ENCODE results near the gene PDE2A. TPM values are rescaled to one million over a fixed set of nuclear protein-coding genes. Genes with fewer than 3 reads are reported as not detected.

Gene PDE2A
- total RNA-seq, 1 donor, result 0.36 TPM

- Histone ChIP-seq H2AFZ (ENCODE audit: low read length) (no peak overlapping the region), H3K9me3 (ENCODE audit: low read depth, low read length) (no peaks in the 10 kb centered on the region), H3K4me3 (ENCODE audit: insufficient read depth, low read length) (no peak overlapping the region), H3K4me2 (ENCODE audit: insufficient read depth, low read length) (no peak overlapping the region), H3K79me2 (ENCODE audit: insufficient read depth, low read length) (no peaks in the 10 kb centered on the region), H3K36me3 (ENCODE audit: insufficient read depth, low read length) (no peaks in the 10 kb centered on the region), H3K27ac (ENCODE audit: low read depth, low read length) (no peak overlapping the region), H3K27me3 (ENCODE audit: insufficient read depth, low read length) (peaks cover 83% of the 10 kb centered on the region), H3K4me1 (ENCODE audit: insufficient read depth, low read length) (no peaks in the 10 kb centered on the region), H4K20me1 (ENCODE audit: insufficient read depth, low read length) (peaks cover 5% of the 10 kb centered on the region)
- no peak for DNase-seq (ENCODE audit: insufficient read length, low spot score, missing footprints)
- TF ChIP-seq CTCF (IDR thresholded peaks at IDR 0.05; ENCODE audit: extremely low read depth, low read depth, low read length), result no peak
Measured at GRCh38 chr11:72592698-72593495, 81.3 kb downstream of the PDE2A start.

- Histone ChIP-seq H4K20me1 (ENCODE audit: insufficient read depth, low read length) (peaks cover 5% of the 10 kb centered on the region), H3K9me3 (ENCODE audit: low read depth, low read length) (no peaks in the 10 kb centered on the region), H3K27me3 (ENCODE audit: insufficient read depth, low read length) (peaks cover 89% of the 10 kb centered on the region), H2AFZ (ENCODE audit: low read length) (no peak overlapping the region), H3K36me3 (ENCODE audit: insufficient read depth, low read length) (no peaks in the 10 kb centered on the region), H3K4me1 (ENCODE audit: insufficient read depth, low read length) (no peaks in the 10 kb centered on the region), H3K79me2 (ENCODE audit: insufficient read depth, low read length) (no peaks in the 10 kb centered on the region), H3K27ac (ENCODE audit: low read depth, low read length) (no peak overlapping the region), H3K4me3 (ENCODE audit: insufficient read depth, low read length) (no peak overlapping the region), H3K4me2 (ENCODE audit: insufficient read depth, low read length) (no peak overlapping the region)
- no peak for TF ChIP-seq CTCF (IDR thresholded peaks at IDR 0.05; ENCODE audit: extremely low read depth, low read depth, low read length)
- no peak for DNase-seq (ENCODE audit: insufficient read length, low spot score, missing footprints)
Measured at GRCh38 chr11:72591785-72592502, 82.3 kb downstream of the PDE2A start.

GRCh38 chr11:72591023-72591422, 83.2 kb downstream of the PDE2A start:
- H3K79me2 ChIP-seq (ENCODE audit: insufficient read depth, low read length), result no peaks in the 10 kb centered on the region
- no peak overlapping the region for H3K4me2 ChIP-seq (ENCODE audit: insufficient read depth, low read length)
- H3K27ac ChIP-seq (ENCODE audit: low read depth, low read length), result no peak overlapping the region
- H3K4me3 ChIP-seq (ENCODE audit: insufficient read depth, low read length), result no peak overlapping the region
- peaks cover 5% of the 10 kb centered on the region for H4K20me1 ChIP-seq (ENCODE audit: insufficient read depth, low read length)
- no peak for DNase-seq (ENCODE audit: insufficient read length, low spot score, missing footprints)
- H2AFZ ChIP-seq (ENCODE audit: low read length), result no peak overlapping the region
- H3K36me3 ChIP-seq (ENCODE audit: insufficient read depth, low read length), result no peaks in the 10 kb centered on the region
- no peaks in the 10 kb centered on the region for H3K9me3 ChIP-seq (ENCODE audit: low read depth, low read length)
- peaks cover 92% of the 10 kb centered on the region for H3K27me3 ChIP-seq (ENCODE audit: insufficient read depth, low read length)
- H3K4me1 ChIP-seq (ENCODE audit: insufficient read depth, low read length), result no peaks in the 10 kb centered on the region
- TF ChIP-seq CTCF (IDR thresholded peaks at IDR 0.05; ENCODE audit: extremely low read depth, low read depth, low read length), result no peak
